ENCODE data around the gene PRDX1. TPM values are rescaled to one million over a fixed set of nuclear protein-coding genes. Genes with fewer than 3 reads are reported as not detected.

The PRDX1 gene
- total RNA-seq, 4 donors from 2014 or later = 194 to 363 (median 269) TPM

DNA sequence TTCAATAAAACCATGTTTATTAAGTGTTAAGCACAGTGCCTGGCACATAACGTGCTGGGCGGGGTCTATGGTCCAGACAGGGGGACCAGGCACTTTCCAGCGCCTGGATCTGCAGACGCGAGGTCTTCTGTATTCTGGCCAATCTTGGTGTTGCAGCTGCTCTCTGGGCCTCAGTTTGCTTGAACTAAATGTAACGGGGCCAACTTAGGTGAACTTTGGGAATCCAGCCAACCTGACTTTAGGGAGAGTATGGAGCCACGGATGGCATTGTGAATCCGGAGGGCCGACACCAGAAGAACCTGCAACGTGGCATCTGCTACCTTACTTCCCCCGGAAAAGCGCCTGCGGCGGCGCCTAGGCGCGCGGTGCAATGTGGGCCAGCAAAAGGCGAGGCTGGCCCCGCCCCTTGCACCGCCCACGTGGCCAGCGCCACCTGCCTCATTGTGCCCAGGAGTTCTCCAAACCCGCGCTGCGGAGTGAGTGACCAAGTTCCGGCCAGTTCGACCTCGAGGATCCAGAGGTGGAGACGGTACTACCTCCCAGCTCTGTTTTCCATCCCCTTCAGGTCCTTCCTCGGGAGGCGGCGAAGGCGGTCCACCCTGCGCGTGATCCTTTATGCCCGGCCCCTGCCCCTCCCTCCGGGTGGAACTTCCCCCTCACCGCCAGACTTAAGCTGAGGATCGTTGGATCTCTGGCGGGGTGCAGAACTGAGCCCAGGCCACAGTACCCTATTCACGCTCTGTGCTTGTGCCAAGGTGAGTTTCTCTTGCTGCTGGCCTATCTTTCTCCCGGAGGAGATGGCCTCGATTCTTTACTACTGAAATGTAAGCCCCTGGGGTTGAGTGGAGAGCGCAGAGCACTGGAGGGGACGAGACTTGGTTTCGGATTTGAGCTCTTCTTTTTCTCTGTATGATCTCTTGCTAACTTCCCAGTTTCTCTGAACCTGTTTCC, 29.0 kb upstream of the PRDX1 start, which contains the start of gene AKR1A1:
AKR1A1 (plus strand) TSS at position 426 of the 951 bp plus-strand sequence. CDS start 10,969 bp downstream, outside the sequence.
- ATAC-seq (ENCODE audit: low FRiP score) = peak; percentile 96
- TF ChIP-seq, protein P1, sequence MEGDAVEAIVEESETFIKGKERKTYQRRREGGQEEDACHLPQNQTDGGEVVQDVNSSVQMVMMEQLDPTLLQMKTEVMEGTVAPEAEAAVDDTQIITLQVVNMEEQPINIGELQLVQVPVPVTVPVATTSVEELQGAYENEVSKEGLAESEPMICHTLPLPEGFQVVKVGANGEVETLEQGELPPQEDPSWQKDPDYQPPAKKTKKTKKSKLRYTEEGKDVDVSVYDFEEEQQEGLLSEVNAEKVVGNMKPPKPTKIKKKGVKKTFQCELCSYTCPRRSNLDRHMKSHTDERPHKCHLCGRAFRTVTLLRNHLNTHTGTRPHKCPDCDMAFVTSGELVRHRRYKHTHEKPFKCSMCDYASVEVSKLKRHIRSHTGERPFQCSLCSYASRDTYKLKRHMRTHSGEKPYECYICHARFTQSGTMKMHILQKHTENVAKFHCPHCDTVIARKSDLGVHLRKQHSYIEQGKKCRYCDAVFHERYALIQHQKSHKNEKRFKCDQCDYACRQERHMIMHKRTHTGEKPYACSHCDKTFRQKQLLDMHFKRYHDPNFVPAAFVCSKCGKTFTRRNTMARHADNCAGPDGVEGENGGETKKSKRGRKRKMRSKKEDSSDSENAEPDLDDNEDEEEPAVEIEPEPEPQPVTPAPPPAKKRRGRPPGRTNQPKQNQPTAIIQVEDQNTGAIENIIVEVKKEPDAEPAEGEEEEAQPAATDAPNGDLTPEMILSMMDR (IDR thresholded peaks at IDR 0.05) = no peak
- peak; percentile 64 for DNase-seq (ENCODE audit: low spot score)

- DNase-seq (ENCODE audit: low spot score) (no peak), ATAC-seq (ENCODE audit: low FRiP score) (no peak)
- TF ChIP-seq, protein P1 (IDR thresholded peaks at IDR 0.05) = no peak
Observed at GRCh38 chr1:45545553-45546310, 24.0 kb upstream of the PRDX1 start.

GRCh38 chr1:45545019-45545493, 23.4 kb upstream of the PRDX1 start:
- DNase-seq (ENCODE audit: low spot score) (no peak), ATAC-seq (ENCODE audit: low FRiP score) (no peak)
- TF ChIP-seq, protein P1 (IDR thresholded peaks at IDR 0.05) = no peak

GRCh38 chr1:45544530-45544929, 22.8 kb upstream of the PRDX1 start:
- DNase-seq (ENCODE audit: low spot score) (no peak), ATAC-seq (ENCODE audit: low FRiP score) (no peak)
- TF ChIP-seq, protein P1 (IDR thresholded peaks at IDR 0.05) = no peak

- DNase-seq (ENCODE audit: low spot score) = no peak
- TF ChIP-seq, protein P1 (IDR thresholded peaks at IDR 0.05) = no peak
- no peak for ATAC-seq (ENCODE audit: low FRiP score)
Observed at GRCh38 chr1:45543581-45544417, 22.1 kb upstream of the PRDX1 start.

- TF ChIP-seq, protein P1 (IDR thresholded peaks at IDR 0.05) = no peak
- DNase-seq (ENCODE audit: low spot score) (no peak), ATAC-seq (ENCODE audit: low FRiP score) (peak; percentile 43)
Observed at GRCh38 chr1:45542591-45542990, 20.9 kb upstream of the PRDX1 start.

Measured in omental fat pad (tissue), 4 donors.